GM12878 (cell line): Measurements from ENCODE around the gene TBPL2. TPM values are rescaled to one million over a fixed set of nuclear protein-coding genes. Genes with fewer than 3 reads are reported as not detected.
A peak's percentile ranks its signal among the peaks of the same experiment; 100 is the strongest.

Experiments
- CHD2 ChIP-seq: IDR thresholded peaks from 2 replicates; pipeline ENCODE4 v1.6.1; 2011; ENCODE audit warnings: low read depth, low read length, improper control_type of control experiment, borderline replicate concordance
- ETV6 ChIP-seq, 2 experiments: fragments of 450-650 bp in 1 of 2; IDR thresholded peaks in 1 of 2; conservative IDR thresholded peaks in 1 of 2; 2 replicates each; pipeline ENCODE4 v1.6.1; 2014; ENCODE audit warnings: antibody characterized with exemption in 1 of 2, borderline replicate concordance in 1 of 2, low read depth in 1 of 2, mild to moderate bottlenecking in 1 of 2, moderate library complexity in 1 of 2
- GABPA ChIP-seq: IDR thresholded peaks from 2 replicates; pipeline ENCODE4 v1.6.1; 2014; ENCODE audit warnings: antibody characterized with exemption, low read depth, mild to moderate bottlenecking, inconsistent platforms
- HCFC1 ChIP-seq: fragments of 150-350 bp; IDR thresholded peaks from 2 replicates; pipeline ENCODE4 v1.6.1; 2014; ENCODE audit warnings: low read length
- IKZF2 ChIP-seq, 2 experiments: fragments of 450-650 bp; IDR thresholded peaks; 2 replicates each; pipeline ENCODE4 v1.6.1; 2017; ENCODE audit warnings: mild to moderate bottlenecking in 2 of 2, moderate library complexity in 2 of 2
- MTA2 ChIP-seq: fragments of 450-650 bp; IDR thresholded peaks from 2 replicates; pipeline ENCODE4 v1.6.1; 2016; ENCODE audit warnings: low read depth, mild to moderate bottlenecking, moderate library complexity
- NR2C1 ChIP-seq: fragments of 450-650 bp; IDR thresholded peaks from 2 replicates; pipeline ENCODE4 v1.6.1; 2017; ENCODE audit warnings: antibody characterized with exemption, mild to moderate bottlenecking, moderate library complexity
- TCF12 ChIP-seq: IDR thresholded peaks from 2 replicates; pipeline ENCODE4 v1.6.1; 2011; ENCODE audit warnings: low read depth, mild to moderate bottlenecking, low read length
- YBX1 ChIP-seq: fragments of 450-650 bp; IDR thresholded peaks from 2 replicates; pipeline ENCODE4 v1.6.1; 2016; ENCODE audit warnings: antibody characterized with exemption
- polyA plus RNA-seq, 11 experiments: library from polyadenylated mRNA; depleted of rRNA in 4 of 11; unstranded in 6 of 11; stranded (reverse) in 5 of 11; fragments of >200 nt; fragmentation: Nextera tagmentation in 4 of 11; fragmentation: Illumina TruSeq in 1 of 11; extraction: Ambion mirVana in 4 of 11; extraction: Trizol in 1 of 11; gene quantifications; 1 replicate in 1 of 11; 2 replicates in 10 of 11; pipeline versions ENCODE4 v1.2.1 to v1.2.3, GENCODE V29; 2011 to 2016; ENCODE audit warnings: inconsistent platforms in 2 of 11, missing spikeins in 2 of 11, low read depth in 1 of 11
- total RNA-seq, 4 experiments: library from RNA; depleted of rRNA in 3 of 4; stranded (reverse); fragments of >200 nt in 3 of 4; fragmentation: Illumina TruSeq in 1 of 4; extraction: Trizol in 1 of 4; gene quantifications; 2 replicates each; pipeline versions ENCODE4 v1.2.1 to v1.2.3, GENCODE V29; 2013 to 2021
- TF ChIP-seq, protein P1 (sequence below): IDR thresholded peaks from 2 replicates; pipeline ENCODE4 v1.6.1; 2012; ENCODE audit warnings: improper control_type of control experiment, low read depth, low read length; ENCODE audit not compliant: insufficient replicate concordance
- TF ChIP-seq, protein P2 (sequence below): fragments of 450-650 bp; IDR thresholded peaks from 2 replicates; pipeline ENCODE4 v1.6.1; 2018; ENCODE audit warnings: borderline replicate concordance, mild to moderate bottlenecking; ENCODE audit not compliant: partially characterized antibody
- TF ChIP-seq, protein P3 (sequence below): IDR thresholded peaks from 2 replicates; pipeline ENCODE4 v1.6.1; 2012; ENCODE audit warnings: low read length, inconsistent platforms

The TBPL2 gene
- total and polyA plus RNA-seq, 10 of the 15 experiments (the other 5 are each of a cell fraction or from before 2014, with no cell fraction given), result 0.41 TPM; not detected in 9

DNA sequence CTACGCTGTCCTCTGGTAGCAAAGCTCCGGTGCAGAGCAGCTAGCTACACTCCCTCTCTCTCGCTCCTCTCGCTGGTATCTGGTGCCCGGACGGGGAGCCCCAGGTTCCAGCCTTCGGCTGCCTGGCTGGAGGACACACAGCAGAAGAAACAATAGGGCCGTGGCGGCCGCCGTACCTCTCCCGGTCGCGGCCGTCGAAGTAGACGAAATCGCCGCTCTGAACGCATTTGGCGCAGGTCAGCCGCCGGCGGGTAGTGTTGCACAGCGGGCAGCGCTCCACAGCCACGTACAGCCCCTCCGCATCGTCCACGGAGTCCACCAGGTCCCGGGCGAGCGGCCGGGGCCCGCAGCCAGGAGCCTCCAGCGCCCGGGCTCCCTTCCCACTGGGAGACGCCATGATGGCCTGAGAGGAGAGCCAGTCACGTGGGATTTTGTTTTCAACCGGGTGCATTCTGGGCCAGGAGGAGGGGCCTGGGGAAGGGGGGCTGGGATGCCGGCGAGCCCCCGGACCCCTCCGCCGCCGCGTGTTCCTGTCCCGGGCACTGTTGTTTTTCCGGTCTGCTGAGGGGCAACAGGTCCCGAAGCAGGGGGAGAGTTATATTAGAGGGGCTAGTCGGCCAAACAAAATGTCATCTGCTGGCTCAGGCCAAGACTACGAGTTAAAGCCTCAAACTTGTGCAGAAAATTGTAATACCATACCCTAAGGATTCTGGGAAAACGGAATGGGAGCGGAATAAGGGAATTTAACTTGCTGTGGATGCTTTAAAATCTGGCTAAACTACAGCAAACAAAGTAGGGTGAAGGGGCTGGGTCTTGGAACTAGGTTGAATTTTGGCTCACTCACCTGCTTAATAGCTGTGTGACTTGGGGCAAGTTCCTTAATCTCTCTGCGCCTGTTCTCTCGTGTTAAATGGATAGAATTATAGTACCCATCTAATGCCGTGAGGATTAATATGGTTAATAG is 28.7 kb downstream of the TBPL2 start, which contains the start of gene ATG14 (continued):
- TF ChIP-seq, protein P1, sequence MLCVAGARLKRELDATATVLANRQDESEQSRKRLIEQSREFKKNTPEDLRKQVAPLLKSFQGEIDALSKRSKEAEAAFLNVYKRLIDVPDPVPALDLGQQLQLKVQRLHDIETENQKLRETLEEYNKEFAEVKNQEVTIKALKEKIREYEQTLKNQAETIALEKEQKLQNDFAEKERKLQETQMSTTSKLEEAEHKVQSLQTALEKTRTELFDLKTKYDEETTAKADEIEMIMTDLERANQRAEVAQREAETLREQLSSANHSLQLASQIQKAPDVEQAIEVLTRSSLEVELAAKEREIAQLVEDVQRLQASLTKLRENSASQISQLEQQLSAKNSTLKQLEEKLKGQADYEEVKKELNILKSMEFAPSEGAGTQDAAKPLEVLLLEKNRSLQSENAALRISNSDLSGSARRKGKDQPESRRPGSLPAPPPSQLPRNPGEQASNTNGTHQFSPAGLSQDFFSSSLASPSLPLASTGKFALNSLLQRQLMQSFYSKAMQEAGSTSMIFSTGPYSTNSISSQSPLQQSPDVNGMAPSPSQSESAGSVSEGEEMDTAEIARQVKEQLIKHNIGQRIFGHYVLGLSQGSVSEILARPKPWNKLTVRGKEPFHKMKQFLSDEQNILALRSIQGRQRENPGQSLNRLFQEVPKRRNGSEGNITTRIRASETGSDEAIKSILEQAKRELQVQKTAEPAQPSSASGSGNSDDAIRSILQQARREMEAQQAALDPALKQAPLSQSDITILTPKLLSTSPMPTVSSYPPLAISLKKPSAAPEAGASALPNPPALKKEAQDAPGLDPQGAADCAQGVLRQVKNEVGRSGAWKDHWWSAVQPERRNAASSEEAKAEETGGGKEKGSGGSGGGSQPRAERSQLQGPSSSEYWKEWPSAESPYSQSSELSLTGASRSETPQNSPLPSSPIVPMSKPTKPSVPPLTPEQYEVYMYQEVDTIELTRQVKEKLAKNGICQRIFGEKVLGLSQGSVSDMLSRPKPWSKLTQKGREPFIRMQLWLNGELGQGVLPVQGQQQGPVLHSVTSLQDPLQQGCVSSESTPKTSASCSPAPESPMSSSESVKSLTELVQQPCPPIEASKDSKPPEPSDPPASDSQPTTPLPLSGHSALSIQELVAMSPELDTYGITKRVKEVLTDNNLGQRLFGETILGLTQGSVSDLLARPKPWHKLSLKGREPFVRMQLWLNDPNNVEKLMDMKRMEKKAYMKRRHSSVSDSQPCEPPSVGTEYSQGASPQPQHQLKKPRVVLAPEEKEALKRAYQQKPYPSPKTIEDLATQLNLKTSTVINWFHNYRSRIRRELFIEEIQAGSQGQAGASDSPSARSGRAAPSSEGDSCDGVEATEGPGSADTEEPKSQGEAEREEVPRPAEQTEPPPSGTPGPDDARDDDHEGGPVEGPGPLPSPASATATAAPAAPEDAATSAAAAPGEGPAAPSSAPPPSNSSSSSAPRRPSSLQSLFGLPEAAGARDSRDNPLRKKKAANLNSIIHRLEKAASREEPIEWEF, result no peak
- TF ChIP-seq ETV6 (conservative IDR thresholded peaks at IDR 0.05 in 1 of 2, IDR thresholded peaks at IDR 0.05 in 1 of 2; ENCODE audit: borderline replicate concordance in 1 of 2, low read depth in 1 of 2) (no peak), IKZF2 (IDR thresholded peaks at IDR 0.05) (peak; percentile 24 to 29; a peak in 3 of 4 replicates), MTA2 (peak; percentile 45; the same call in 1 of the 2 replicates), YBX1 (no peak), NR2C1 (peak; percentile 31; the same call in 1 of the 2 replicates), CHD2 (peak; percentile 71; the same call in 1 of the 2 replicates), GABPA (no peak), HCFC1 (peak; percentile 75), TCF12 (0 out of 2 replicates have a peak, but pooled peaks have one; percentile 42)
- TF ChIP-seq, protein P2, sequence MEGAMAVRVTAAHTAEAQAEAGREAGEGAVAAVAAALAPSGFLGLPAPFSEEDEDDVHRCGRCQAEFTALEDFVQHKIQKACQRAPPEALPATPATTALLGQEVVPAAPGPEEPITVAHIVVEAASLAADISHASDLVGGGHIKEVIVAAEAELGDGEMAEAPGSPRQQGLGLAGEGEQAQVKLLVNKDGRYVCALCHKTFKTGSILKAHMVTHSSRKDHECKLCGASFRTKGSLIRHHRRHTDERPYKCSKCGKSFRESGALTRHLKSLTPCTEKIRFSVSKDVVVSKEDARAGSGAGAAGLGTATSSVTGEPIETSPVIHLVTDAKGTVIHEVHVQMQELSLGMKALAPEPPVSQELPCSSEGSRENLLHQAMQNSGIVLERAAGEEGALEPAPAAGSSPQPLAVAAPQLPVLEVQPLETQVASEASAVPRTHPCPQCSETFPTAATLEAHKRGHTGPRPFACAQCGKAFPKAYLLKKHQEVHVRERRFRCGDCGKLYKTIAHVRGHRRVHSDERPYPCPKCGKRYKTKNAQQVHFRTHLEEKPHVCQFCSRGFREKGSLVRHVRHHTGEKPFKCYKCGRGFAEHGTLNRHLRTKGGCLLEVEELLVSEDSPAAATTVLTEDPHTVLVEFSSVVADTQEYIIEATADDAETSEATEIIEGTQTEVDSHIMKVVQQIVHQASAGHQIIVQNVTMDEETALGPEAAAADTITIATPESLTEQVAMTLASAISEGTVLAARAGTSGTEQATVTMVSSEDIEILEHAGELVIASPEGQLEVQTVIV, result no peak
- TF ChIP-seq, protein P3, sequence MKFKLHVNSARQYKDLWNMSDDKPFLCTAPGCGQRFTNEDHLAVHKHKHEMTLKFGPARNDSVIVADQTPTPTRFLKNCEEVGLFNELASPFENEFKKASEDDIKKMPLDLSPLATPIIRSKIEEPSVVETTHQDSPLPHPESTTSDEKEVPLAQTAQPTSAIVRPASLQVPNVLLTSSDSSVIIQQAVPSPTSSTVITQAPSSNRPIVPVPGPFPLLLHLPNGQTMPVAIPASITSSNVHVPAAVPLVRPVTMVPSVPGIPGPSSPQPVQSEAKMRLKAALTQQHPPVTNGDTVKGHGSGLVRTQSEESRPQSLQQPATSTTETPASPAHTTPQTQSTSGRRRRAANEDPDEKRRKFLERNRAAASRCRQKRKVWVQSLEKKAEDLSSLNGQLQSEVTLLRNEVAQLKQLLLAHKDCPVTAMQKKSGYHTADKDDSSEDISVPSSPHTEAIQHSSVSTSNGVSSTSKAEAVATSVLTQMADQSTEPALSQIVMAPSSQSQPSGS, result no peak
